ENCODE measurements around the gene PCDHA7.
"Not testable (repeated sequence)": the region's sequence is repeated elsewhere in the genome, so short reads cannot be mapped to it uniquely, and the experiment has no call there.

PCDHA7 gene

GRCh38 chr5:140822281-140822629, 11.8 kb upstream of the PCDHA7 start:
- DNase-seq, result no peak

- not testable (repeated sequence) for DNase-seq
Measured at GRCh38 chr5:140822969-140823368, 11.1 kb upstream of the PCDHA7 start.

GRCh38 chr5:140823475-140823874, 10.6 kb upstream of the PCDHA7 start:
- no peak for DNase-seq

- no peak for DNase-seq
Measured at GRCh38 chr5:140827704-140828361, 6.2 kb upstream of the PCDHA7 start, which contains the start of gene PCDHA6. Gene PCDHA6 (plus strand): TSS chr5:140827960. CDS start chr5:140828092, 132 bp downstream.

- no peak for DNase-seq
Measured at GRCh38 chr5:140828362-140828737, 5.7 kb upstream of the PCDHA7 start.

GRCh38 chr5:140829511-140830501, 4.3 kb upstream of the PCDHA7 start:
- not testable (repeated sequence) for DNase-seq

- not testable (repeated sequence) for DNase-seq
Measured at GRCh38 chr5:140834439-140835008, 455 bp downstream of the PCDHA7 start.

- no peak for DNase-seq
Measured at GRCh38 chr5:140835622-140836510, 1.8 kb downstream of the PCDHA7 start.

- DNase-seq, result no peak
Measured at GRCh38 chr5:140840978-140841962, 7.2 kb downstream of the PCDHA7 start, which contains the start of gene PCDHA8. Gene PCDHA8 (plus strand): TSS chr5:140841187. CDS start chr5:140841322, 135 bp downstream.

GRCh38 chr5:140842798-140843733, 9.0 kb downstream of the PCDHA7 start:
- DNase-seq, result no peak

GRCh38 chr5:140848139-140849102, 14.4 kb downstream of the PCDHA7 start, which contains the start of gene PCDHA9:
Gene PCDHA9 (plus strand): TSS chr5:140848382. CDS start chr5:140848496, 114 bp downstream.
- DNase-seq, result not testable (repeated sequence)

- DNase-seq, result not testable (repeated sequence)
Measured at GRCh38 chr5:140849831-140850634, 16.0 kb downstream of the PCDHA7 start.

GRCh38 chr5:140855772-140856674, 22.0 kb downstream of the PCDHA7 start, which contains the start of gene PCDHA10:
Gene PCDHA10 (plus strand): TSS chr5:140855897. CDS start chr5:140856049, 152 bp downstream.
- no peak for DNase-seq

GRCh38 chr5:140857177-140857986, 23.3 kb downstream of the PCDHA7 start:
- DNase-seq, result no peak

- DNase-seq, result no peak
Measured at GRCh38 chr5:140857987-140858240, 23.8 kb downstream of the PCDHA7 start.
